A549 (cell line): ENCODE data around the gene GABBR1. TPM values are rescaled to one million over a fixed set of nuclear protein-coding genes. Genes with fewer than 3 reads are reported as not detected.
A peak's percentile ranks its signal among the peaks of the same experiment; 100 is the strongest.

Experiments
- ATAC-seq, 2 experiments: fragments of 200-7000 bp in 1 of 2; fragments of >200 bp in 1 of 2; cut with Nextera tagmentation in 1 of 2; cut with Tn5 transposase in 1 of 2; 3 replicates each; pipeline versions ENCODE4 v1.8.0 to v1.9.1; 2018 to 2020; ENCODE audit warnings: mild to moderate bottlenecking in 1 of 2, moderate library complexity in 1 of 2
- CTCF ChIA-PET: fragments of 300-600 bp; sonication (Branson Sonifier 250); formaldehyde crosslinking; extraction: SDS; loops from one replicate; lab custom pipeline; 2021; ENCODE audit warnings: antibody characterized with exemption, inconsistent platforms; lab: Yijun Ruan, JAX
- POLR2A ChIA-PET: fragments of 350-600 bp; formaldehyde crosslinking; extraction: SDS; loops from one replicate; lab custom pipeline; 2021; ENCODE audit warnings: antibody characterized with exemption, inconsistent platforms; lab: Yijun Ruan, JAX
- DNase-seq, 2 experiments: peaks; one replicate each; pipeline versions ENCODE4 v3.0.0 to v3.0.0-alpha.2; 2011 to 2016; ENCODE audit warnings: low read depth in 1 of 2, low spot score in 1 of 2
- FAIRE-seq: peaks from 2 replicates; lab custom pipeline; 2011; peaks lifted over from hg19 to GRCh38; lab: Jason Lieb, UNC
- H3K27ac ChIP-seq, 2 experiments: fragments of >200 bp; sonication (Bioruptor Twin); formaldehyde crosslinking; 3 replicates each; pipeline ENCODE4 v1.5.1; 2016 to 2017
- H3K4me1 ChIP-seq: fragments of >200 bp; sonication (Bioruptor Twin); formaldehyde crosslinking; 3 replicates; pipeline ENCODE4 v1.6.1; 2016
- H3K4me2 ChIP-seq: fragments of >200 bp; sonication (Bioruptor Twin); formaldehyde crosslinking; 3 replicates; pipeline ENCODE4 v1.6.1; 2016
- H3K4me3 ChIP-seq: fragments of >200 bp; sonication (Bioruptor Twin); formaldehyde crosslinking; 3 replicates; pipeline ENCODE4 v1.5.1; 2016
- H3K9me3 ChIP-seq: fragments of >200 bp; sonication (Bioruptor Twin); formaldehyde crosslinking; 3 replicates; pipeline ENCODE4 v1.6.1; 2016
- CBX8 ChIP-seq: fragments of 200-600 bp; sonication (generic); IDR thresholded peaks from 2 replicates; pipeline ENCODE4 v1.6.1; 2016
- CEBPB ChIP-seq, 2 experiments: fragments of >200 bp in 1 of 2; sonication (Bioruptor Twin) in 1 of 2; formaldehyde crosslinking in 1 of 2; IDR thresholded peaks; 2 replicates each; pipeline ENCODE4 v1.6.1; 2012 to 2016
- CHD2 ChIP-seq: fragments of 150-350 bp; IDR thresholded peaks from 2 replicates; pipeline ENCODE4 v1.6.1; 2014; ENCODE audit warnings: low read length; ENCODE audit not compliant: partially characterized antibody
- CTCF ChIP-seq: fragments of >200 bp; sonication (Bioruptor Twin); formaldehyde crosslinking; IDR thresholded peaks from 3 replicates; pipeline ENCODE4 v1.5.1; 2016
- EP300 ChIP-seq, 2 experiments: fragments of >200 bp; sonication (Bioruptor Twin); formaldehyde crosslinking; IDR thresholded peaks; 2 replicates in 1 of 2; 3 replicates in 1 of 2; pipeline ENCODE4 v1.6.1; 2016 to 2017
- HDAC2 ChIP-seq: fragments of 200-600 bp; sonication (generic); IDR thresholded peaks from 2 replicates; pipeline ENCODE4 v1.6.1; 2016
- HOXA7 ChIP-seq: fragments of 250-450 bp; sonication (Bioruptor Pico); IDR thresholded peaks from 2 replicates; pipeline ENCODE4 v1.5.0; 2020; ENCODE audit warnings: mild to moderate bottlenecking, moderate library complexity
- MAFK ChIP-seq: fragments of 450-650 bp; IDR thresholded peaks from 2 replicates; pipeline ENCODE4 v1.6.1; 2014; ENCODE audit not compliant: partially characterized antibody
- MAZ ChIP-seq: fragments of 150-350 bp; IDR thresholded peaks from 2 replicates; pipeline ENCODE4 v1.6.1; 2014; ENCODE audit warnings: antibody characterized with exemption, low read depth, low read length, borderline replicate concordance
- PHF8 ChIP-seq: fragments of 200-600 bp; sonication (generic); IDR thresholded peaks from 2 replicates; pipeline ENCODE4 v1.6.1; 2016; ENCODE audit warnings: low read depth, mild to moderate bottlenecking, antibody characterized with exemption, moderate library complexity, borderline replicate concordance
- POLR2AphosphoS2 ChIP-seq: conservative IDR thresholded peaks from 2 replicates; pipeline ENCODE4 v1.6.1; 2012; ENCODE audit warnings: low read length, improper control_type of control experiment, inconsistent platforms
- SMC3 ChIP-seq: fragments of >200 bp; sonication (Bioruptor Twin); formaldehyde crosslinking; IDR thresholded peaks from 3 replicates; pipeline ENCODE4 v1.6.1; 2018; ENCODE audit warnings: inconsistent platforms
- ZNF302 ChIP-seq: fragments of 250-450 bp; sonication (Bioruptor Pico); IDR thresholded peaks from 2 replicates; pipeline ENCODE4 v1.9.0; 2021; ENCODE audit warnings: inconsistent platforms, mild to moderate bottlenecking, moderate library complexity
- WGBS: methylation state at CpG from one replicate; pipeline ENCODE4 v1.1.6; 2017; ENCODE audit errors: missing lambda C conversion rate; 5-methylcytosine and 5-hydroxymethylcytosine counted together
- polyA plus RNA-seq, 4 experiments: library from polyadenylated mRNA; depleted of rRNA in 3 of 4; stranded (reverse); fragments of >200 nt; fragmentation: RNase III in 1 of 4; extraction: RNeasy Plus Mini Kit Qiagen cat#74134 plus additional on column Dnase treatment in 1 of 4; gene quantifications; 2 replicates in 3 of 4; 3 replicates in 1 of 4; pipeline ENCODE4 v1.2.3, GENCODE V29; 2011 to 2017
- TF ChIP-seq, protein P1 (sequence below): IDR thresholded peaks from 2 replicates; pipeline ENCODE4 v1.6.1; 2012

Gene GABBR1
- polyA plus RNA-seq, 2 of the 4 experiments (the other 2 are of a cell fraction), result 6.8 to 9.0 TPM

DNA sequence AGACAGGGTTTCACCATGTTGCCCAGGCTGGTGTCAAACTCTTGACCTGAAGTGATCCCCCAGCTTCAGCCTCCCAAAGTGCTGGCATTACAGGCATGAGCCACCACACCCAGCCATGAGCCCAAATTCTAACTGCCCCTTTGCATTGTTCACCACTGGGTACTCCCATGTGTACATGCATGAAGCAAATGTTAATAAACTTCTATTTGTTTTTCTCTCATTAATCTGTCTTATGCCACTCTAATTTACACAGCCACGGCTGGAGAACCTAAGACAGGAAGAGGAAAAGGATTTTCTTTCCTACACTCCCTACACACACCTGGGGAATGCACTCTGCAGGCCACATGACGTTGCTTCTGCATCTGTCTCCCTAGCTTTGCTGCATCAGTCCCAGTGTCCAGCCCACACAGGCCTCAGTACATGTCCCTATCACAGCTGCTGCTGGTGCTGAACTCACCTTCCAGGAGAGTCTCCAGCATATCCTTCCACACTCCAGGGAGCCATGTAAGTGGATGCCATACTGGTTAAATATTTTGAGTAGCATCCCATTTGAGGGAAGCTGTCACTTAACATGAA, 34.7 kb downstream of the GABBR1 start:
- Histone ChIP-seq H3K4me2 (no peak overlapping the region), H3K9me3 (no peaks in the 10 kb centered on the region), H3K27ac (no peak overlapping the region), H3K4me3 (no peak overlapping the region), H3K4me1 (no peaks in the 10 kb centered on the region)
- ChIA-PET CTCF (no interaction called here), POLR2A (no interaction called here)
- no peak for FAIRE-seq
- 73% methylated on average over 1 of the region's 2 CpGs for WGBS
- no peak for ATAC-seq
- TF ChIP-seq ZNF302 (CRISPR knock-in tag), result no peak
- no peak for TF ChIP-seq CBX8
- TF ChIP-seq MAZ, result no peak
- TF ChIP-seq CTCF, result no peak
- no peak for TF ChIP-seq HDAC2
- no peak for TF ChIP-seq PHF8
- TF ChIP-seq, protein P1, sequence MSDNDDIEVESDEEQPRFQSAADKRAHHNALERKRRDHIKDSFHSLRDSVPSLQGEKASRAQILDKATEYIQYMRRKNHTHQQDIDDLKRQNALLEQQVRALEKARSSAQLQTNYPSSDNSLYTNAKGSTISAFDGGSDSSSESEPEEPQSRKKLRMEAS, result no peak
- TF ChIP-seq CEBPB (IDR thresholded peaks at IDR 0.05), result no peak
- DNase-seq, result no peak

DNA sequence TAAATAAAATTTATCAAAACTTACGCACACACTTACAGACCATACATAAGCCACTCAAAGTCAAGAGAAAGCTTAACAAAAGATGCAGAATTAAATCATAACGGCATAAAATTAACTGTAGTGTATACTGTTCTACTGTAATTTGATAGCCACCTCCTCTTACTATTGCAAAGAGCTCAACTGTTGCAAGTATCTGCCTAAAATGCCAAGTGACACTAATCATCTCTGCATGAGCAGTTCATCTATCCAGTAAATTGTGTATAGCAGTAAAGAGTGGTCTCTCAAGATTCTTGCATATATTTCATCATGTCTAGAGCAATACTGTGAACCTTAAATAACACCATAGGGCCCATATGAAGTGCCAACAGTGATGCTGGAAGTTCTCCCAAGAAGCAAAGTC, 35.8 kb downstream of the GABBR1 start:
- FAIRE-seq (no peak), ATAC-seq (no peak), DNase-seq (no peak)
- Histone ChIP-seq H3K9me3 (no peaks in the 10 kb centered on the region), H3K4me1 (no peaks in the 10 kb centered on the region), H3K4me3 (no peak overlapping the region), H3K27ac (no peak overlapping the region), H3K4me2 (no peak overlapping the region)
- TF ChIP-seq HOXA7 (no peak), EP300 (IDR thresholded peaks at IDR 0.05) (no peak)
- ChIA-PET CTCF (no interaction called here), POLR2A (no interaction called here)
- 59% methylated on average over 2 of the region's 2 CpGs for WGBS

- 89% methylated on average over 6 of the region's 6 CpGs for WGBS
- Histone ChIP-seq H3K9me3 (no peaks in the 10 kb centered on the region), H3K27ac (no peak overlapping the region)
- POLR2A ChIA-PET, result no interaction called here
- FAIRE-seq, result no peak
- TF ChIP-seq MAZ, result no peak
- TF ChIP-seq, all 56 proteins: peak for 0
- no peak for ATAC-seq
- Histone ChIP-seq H3K4me2 (no peak overlapping the region), H3K4me1 (no peaks in the 10 kb centered on the region), H3K4me3 (no peak overlapping the region)
- DNase-seq, result no peak
- CTCF ChIA-PET, result interaction anchor here (1.4 kb wide), 1 partner anchor 15 kb away, joined by 4 read pairs; no protein-coding TSS in a partner anchor
Observed at GRCh38 chr6:29596381-29596900, 36.5 kb downstream of the GABBR1 start.

DNA sequence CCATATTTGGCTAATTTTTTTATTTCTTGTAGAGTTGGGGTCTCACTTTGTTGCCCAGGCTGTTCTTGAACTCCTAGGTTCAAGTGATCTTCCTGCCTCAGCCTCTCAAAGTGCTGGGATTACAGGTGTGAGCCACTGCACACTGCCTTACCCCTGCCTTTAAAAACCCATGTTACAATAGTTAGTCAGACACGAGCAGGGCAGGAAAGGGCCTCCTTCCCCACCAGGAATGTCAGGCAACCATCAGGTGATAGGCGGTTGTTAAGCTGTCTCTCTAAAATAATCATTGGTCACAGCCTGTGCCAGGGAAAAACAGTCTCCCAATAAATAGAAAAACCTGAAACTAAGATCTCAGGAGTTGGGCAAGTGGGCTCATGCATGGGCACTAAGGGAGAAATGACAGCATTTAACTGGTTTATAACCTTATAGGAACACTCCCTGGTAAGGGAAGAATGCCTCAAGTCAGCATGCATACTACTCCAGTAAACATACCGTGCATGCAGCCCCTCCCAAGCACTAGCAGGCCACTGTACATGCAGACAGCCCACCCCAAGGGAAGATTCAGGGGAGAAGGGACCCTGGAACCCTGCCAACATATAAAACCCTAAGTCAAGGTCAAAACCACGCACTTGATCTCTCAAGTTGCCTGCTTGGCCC, 39.7 kb downstream of the GABBR1 start:
- ChIA-PET POLR2A (no interaction called here), CTCF (no interaction called here)
- H3K27ac ChIP-seq, result no peak overlapping the region
- no peak for DNase-seq
- no peaks in the 10 kb centered on the region for H3K4me1 ChIP-seq
- TF ChIP-seq SMC3 (no peak), POLR2AphosphoS2 (no peak), CHD2 (no peak)
- TF ChIP-seq, all 56 proteins: peak for 0
- ATAC-seq (no peak), FAIRE-seq (no peak)
- WGBS, result 29% methylated on average over 4 of the region's 4 CpGs
- Histone ChIP-seq H3K4me2 (no peak overlapping the region), H3K9me3 (no peaks in the 10 kb centered on the region), H3K4me3 (no peak overlapping the region)

- WGBS, result 72% methylated on average over 2 of the region's 2 CpGs
- H3K9me3 ChIP-seq, result no peaks in the 10 kb centered on the region
- H3K4me3 ChIP-seq, result no peak overlapping the region
- no peak overlapping the region for H3K27ac ChIP-seq
- FAIRE-seq (no peak), DNase-seq (no peak), ATAC-seq (no peak)
- H3K4me2 ChIP-seq, result no peak overlapping the region
- TF ChIP-seq MAFK, result peak; percentile 74
- TF ChIP-seq PHF8, result no peak
- H3K4me1 ChIP-seq, result no peaks in the 10 kb centered on the region
- ChIA-PET POLR2A (no interaction called here), CTCF (no interaction called here)
Observed at GRCh38 chr6:29591677-29592076, 41.3 kb downstream of the GABBR1 start.
